ENCODE results near the gene TIMP2. TPM values are rescaled to one million over a fixed set of nuclear protein-coding genes. Genes with fewer than 3 reads are reported as not detected.

The TIMP2 gene
- total and polyA plus RNA-seq, 2 experiments from 2014 or later, result 103 to 587 TPM

GRCh38 chr17:78910497-78911284, 14.5 kb downstream of the TIMP2 start:
- Histone ChIP-seq H3K27ac (no peak overlapping the region), H3K9me2 (ENCODE audit: insufficient read depth) (no peaks in the 10 kb centered on the region), H3K36me3 (ENCODE audit: low read depth) (no peaks in the 10 kb centered on the region), H3F3A (ENCODE audit: insufficient read depth) (peaks cover 21% of the 10 kb centered on the region), H3K4me1 (ENCODE audit: insufficient read depth) (peaks cover 6% of the 10 kb centered on the region; the same call in 1 of the 2 replicates), H2AFZ (no peak overlapping the region), H3K27me3 (replicated peaks; ENCODE audit: insufficient read depth) (no peaks in the 10 kb centered on the region), H3K4me2 (ENCODE audit: unreplicated experiment) (no peak overlapping the region), H3K4me3 (no peak overlapping the region), H3K9ac (no peak overlapping the region), H4K20me1 (ENCODE audit: insufficient read depth) (peaks cover 25% of the 10 kb centered on the region), H3K9me3 (ENCODE audit: low read depth) (no peaks in the 10 kb centered on the region), H3K79me2 (ENCODE audit: insufficient read depth) (peaks cover 100% of the 10 kb centered on the region)
- WGBS, 2 experiments (ENCODE audit: low coverage in 1 of 2, low lambda C conversion rate in 2 of 2, missing lambda C conversion rate in 2 of 2), result 77% methylated on average over 11 of the region's 11 CpGs
- in situ Hi-C loops (cut with MboI), result no loop called here
- TF ChIP-seq EZH2phosphoT487 (IDR thresholded peaks at IDR 0.05; ENCODE audit: insufficient read depth, low read depth), result no peak
- no peak for TF ChIP-seq EZH2 (IDR thresholded peaks at IDR 0.05; ENCODE audit: insufficient read depth, poor library complexity, severe bottlenecking)
- no peak for DNase-seq

DNA sequence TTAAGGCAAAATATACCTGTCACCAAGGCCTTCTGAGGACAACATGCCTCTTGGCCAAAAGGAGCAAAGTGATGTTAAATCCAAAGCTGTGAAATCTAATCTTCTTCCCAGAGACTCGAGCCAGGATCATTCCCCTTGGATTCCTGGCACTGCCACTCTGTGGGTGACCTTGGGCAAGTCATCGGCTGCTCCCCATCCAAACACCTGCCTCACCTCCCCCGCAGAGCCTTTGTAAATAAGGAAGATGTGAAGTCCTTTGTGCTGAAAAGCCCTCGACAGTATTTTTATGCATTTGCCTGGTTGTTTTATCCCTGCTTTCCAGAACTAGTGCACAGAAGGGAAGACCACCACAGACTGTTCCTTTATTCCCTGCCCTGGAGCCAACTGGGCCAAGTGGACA, 16.8 kb downstream of the TIMP2 start:
- Histone ChIP-seq H3F3A (ENCODE audit: insufficient read depth) (peaks cover 7% of the 10 kb centered on the region; the same call in 1 of the 2 replicates), H3K27ac (no peak overlapping the region), H3K4me3 (no peak overlapping the region), H3K9me3 (ENCODE audit: low read depth) (no peaks in the 10 kb centered on the region), H3K79me2 (ENCODE audit: insufficient read depth) (peaks cover 100% of the 10 kb centered on the region), H2AFZ (no peak overlapping the region), H3K9me2 (ENCODE audit: insufficient read depth) (no peaks in the 10 kb centered on the region), H3K4me1 (ENCODE audit: insufficient read depth) (no peaks in the 10 kb centered on the region; the same call in 1 of the 2 replicates), H4K20me1 (ENCODE audit: insufficient read depth) (peaks cover 29% of the 10 kb centered on the region), H3K9ac (no peak overlapping the region), H3K27me3 (replicated peaks; ENCODE audit: insufficient read depth) (no peaks in the 10 kb centered on the region), H3K36me3 (ENCODE audit: low read depth) (peaks cover 7% of the 10 kb centered on the region; the same call in 1 of the 2 replicates), H3K4me2 (ENCODE audit: unreplicated experiment) (no peak overlapping the region)
- TF ChIP-seq EZH2phosphoT487 (IDR thresholded peaks at IDR 0.05; ENCODE audit: insufficient read depth, low read depth) (no peak), EZH2 (IDR thresholded peaks at IDR 0.05; ENCODE audit: insufficient read depth, poor library complexity, severe bottlenecking) (no peak)
- in situ Hi-C loops (cut with MboI), result no loop called here
- WGBS, 2 experiments (ENCODE audit: low coverage in 1 of 2, low lambda C conversion rate in 2 of 2, missing lambda C conversion rate in 2 of 2), result 53 to 62% methylated on average over 4 of the region's 4 CpGs
- DNase-seq, result no peak

DNA sequence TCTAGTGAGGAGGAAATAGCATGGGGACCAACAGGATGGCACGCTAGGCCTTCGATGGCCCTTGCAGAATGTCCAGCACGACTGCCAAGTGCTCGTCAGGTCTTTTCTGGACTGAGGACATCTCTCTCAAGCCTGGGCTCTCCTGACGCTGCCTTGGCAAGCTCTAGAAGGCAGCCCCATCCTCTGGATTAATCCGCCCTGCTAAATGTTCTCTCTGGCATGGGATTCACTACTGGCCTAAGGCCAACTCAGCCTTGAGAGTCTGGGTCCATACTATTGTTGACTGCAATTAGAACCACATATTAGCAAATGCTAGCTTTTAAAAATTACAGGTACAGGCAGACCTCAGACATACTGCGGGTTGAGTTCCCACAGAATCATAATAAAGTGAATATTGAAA, 19.6 kb downstream of the TIMP2 start:
- Histone ChIP-seq H3K9me3 (ENCODE audit: low read depth) (no peaks in the 10 kb centered on the region), H3K9me2 (ENCODE audit: insufficient read depth) (no peaks in the 10 kb centered on the region), H4K20me1 (ENCODE audit: insufficient read depth) (peaks cover 29% of the 10 kb centered on the region), H3K36me3 (ENCODE audit: low read depth) (peaks cover 15% of the 10 kb centered on the region; the same call in 1 of the 2 replicates), H3K79me2 (ENCODE audit: insufficient read depth) (peaks cover 100% of the 10 kb centered on the region), H3K27me3 (replicated peaks; ENCODE audit: insufficient read depth) (no peaks in the 10 kb centered on the region), H3K4me3 (no peak overlapping the region), H3F3A (ENCODE audit: insufficient read depth) (peaks cover 1% of the 10 kb centered on the region; the same call in 1 of the 2 replicates), H2AFZ (no peak overlapping the region), H3K9ac (no peak overlapping the region), H3K4me1 (ENCODE audit: insufficient read depth) (no peaks in the 10 kb centered on the region; the same call in 1 of the 2 replicates), H3K27ac (no peak overlapping the region), H3K4me2 (ENCODE audit: unreplicated experiment) (no peak overlapping the region)
- TF ChIP-seq EZH2phosphoT487 (IDR thresholded peaks at IDR 0.05; ENCODE audit: insufficient read depth, low read depth) (no peak), EZH2 (IDR thresholded peaks at IDR 0.05; ENCODE audit: insufficient read depth, poor library complexity, severe bottlenecking) (no peak)
- no peak for DNase-seq
- WGBS, 2 experiments (ENCODE audit: low coverage in 1 of 2, low lambda C conversion rate in 2 of 2, missing lambda C conversion rate in 2 of 2), result 89 to 94% methylated on average over 7 of the region's 7 CpGs
- in situ Hi-C loops (cut with MboI), result no loop called here

DNA sequence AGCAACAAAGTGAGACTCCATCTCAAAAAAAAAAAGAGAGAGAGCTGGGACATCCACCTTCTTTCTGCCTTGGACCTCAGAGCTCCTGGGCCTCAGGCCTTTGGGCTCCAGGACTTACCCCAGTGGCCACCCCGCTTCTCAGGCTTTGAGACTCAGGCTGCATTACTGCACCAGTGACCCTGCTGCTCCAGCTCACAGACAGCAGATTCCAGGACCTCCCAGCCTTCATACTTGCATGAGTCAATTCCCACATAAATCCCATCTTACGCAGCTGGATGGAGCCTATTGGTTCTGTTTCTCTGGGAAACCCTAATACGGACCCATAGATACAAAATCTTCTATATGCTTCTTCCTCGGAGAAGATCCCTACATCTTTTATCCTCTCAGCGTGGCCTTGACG, 20.1 kb downstream of the TIMP2 start:
- 93 to 95% methylated on average over 6 of the region's 6 CpGs for WGBS, 2 experiments (ENCODE audit: low coverage in 1 of 2, low lambda C conversion rate in 2 of 2, missing lambda C conversion rate in 2 of 2)
- Histone ChIP-seq H3K4me1 (ENCODE audit: insufficient read depth) (no peaks in the 10 kb centered on the region; the same call in 1 of the 2 replicates), H3K27me3 (replicated peaks; ENCODE audit: insufficient read depth) (no peaks in the 10 kb centered on the region), H3K9me3 (ENCODE audit: low read depth) (no peaks in the 10 kb centered on the region), H3K79me2 (ENCODE audit: insufficient read depth) (peaks cover 100% of the 10 kb centered on the region), H3F3A (ENCODE audit: insufficient read depth) (no peaks in the 10 kb centered on the region), H3K36me3 (ENCODE audit: low read depth) (peaks cover 17% of the 10 kb centered on the region; the same call in 1 of the 2 replicates), H3K27ac (no peak overlapping the region), H3K9me2 (ENCODE audit: insufficient read depth) (no peaks in the 10 kb centered on the region), H4K20me1 (ENCODE audit: insufficient read depth) (peaks cover 29% of the 10 kb centered on the region), H3K9ac (no peak overlapping the region), H2AFZ (no peak overlapping the region), H3K4me3 (no peak overlapping the region), H3K4me2 (ENCODE audit: unreplicated experiment) (no peak overlapping the region)
- TF ChIP-seq EZH2 (IDR thresholded peaks at IDR 0.05; ENCODE audit: insufficient read depth, poor library complexity, severe bottlenecking) (no peak), EZH2phosphoT487 (IDR thresholded peaks at IDR 0.05; ENCODE audit: insufficient read depth, low read depth) (no peak)
- in situ Hi-C loops (cut with MboI), result no loop called here
- DNase-seq, result no peak

All from GM23248 (cell line).